GM19240 (cell line): ENCODE data around the gene FBXO21.

ENCODE experiments used
- DNase-seq: peaks from one replicate; pipeline ENCODE4 v3.0.0; 2011; ENCODE audit warnings: low spot score; ENCODE audit not compliant: insufficient read length

Gene FBXO21

GRCh38 chr12:117167769-117168168 is 22.5 kb downstream of the FBXO21 start:
- no peak for DNase-seq

- no peak for DNase-seq
These were observed 24.2 kb downstream of the FBXO21 start for GRCh38 chr12:117166107-117166506.

- no peak for DNase-seq
These were observed 24.9 kb downstream of the FBXO21 start for GRCh38 chr12:117165342-117165741.

GRCh38 chr12:117162633-117163032 is 27.6 kb downstream of the FBXO21 start:
- DNase-seq, result no peak

- DNase-seq, result no peak
These were observed 28.1 kb downstream of the FBXO21 start for GRCh38 chr12:117162167-117162539.

GRCh38 chr12:117161460-117162166 is 28.7 kb downstream of the FBXO21 start:
- DNase-seq, result no peak

GRCh38 chr12:117159674-117160073 is 30.6 kb downstream of the FBXO21 start:
- no peak for DNase-seq

GRCh38 chr12:117158911-117159553 is 31.2 kb downstream of the FBXO21 start:
- DNase-seq, result no peak

- DNase-seq, result no peak
These were observed 32.2 kb downstream of the FBXO21 start for GRCh38 chr12:117158096-117158495.

GRCh38 chr12:117155278-117156060 is 34.8 kb downstream of the FBXO21 start:
- peak; percentile 31 for DNase-seq

- DNase-seq, result no peak
These were observed 37.2 kb downstream of the FBXO21 start for GRCh38 chr12:117152793-117153775.

- DNase-seq, result no peak
These were observed 38.8 kb downstream of the FBXO21 start for GRCh38 chr12:117151403-117152031.

GRCh38 chr12:117149431-117149830 is 40.8 kb downstream of the FBXO21 start:
- DNase-seq, result no peak

GRCh38 chr12:117148642-117149041 is 41.6 kb downstream of the FBXO21 start:
- no peak for DNase-seq

GRCh38 chr12:117147639-117148038 is 42.6 kb downstream of the FBXO21 start:
- DNase-seq, result no peak

GRCh38 chr12:117145597-117146154 is 44.6 kb downstream of the FBXO21 start:
- no peak for DNase-seq

- no peak for DNase-seq
These were observed 45.7 kb downstream of the FBXO21 start for GRCh38 chr12:117144599-117144998.

GRCh38 chr12:117143008-117143532 is 47.2 kb downstream of the FBXO21 start:
- no peak for DNase-seq

- DNase-seq, result no peak
These were observed 48.2 kb downstream of the FBXO21 start for GRCh38 chr12:117142094-117142493.
